Sigmoid colon (tissue), 4 donors: Measurements from ENCODE around the gene C1QTNF1.

ENCODE experiments used
- EP300 ChIP-seq, 4 donors: sonication (generic); formaldehyde crosslinking; IDR thresholded peaks; one replicate each; pipeline ENCODE4 v1.6.1; 2017; ENCODE audit warnings: antibody characterized with exemption in 4 of 4
- POLR2A ChIP-seq, 2 donors: fragments of 450-650 bp; IDR thresholded peaks; one replicate each; pipeline ENCODE4 v1.6.1; 2016; ENCODE audit warnings: antibody characterized with exemption in 2 of 2, mild to moderate bottlenecking in 2 of 2, moderate library complexity in 2 of 2
- TF ChIP-seq, protein P1 (sequence below), 4 experiments: fragments of 450-650 bp in 3 of 4; fragments of 200-600 bp in 1 of 4; IDR thresholded peaks; one replicate each; pipeline ENCODE4 v1.5.1; 2016 to 2019; ENCODE audit warnings: antibody characterized with exemption in 4 of 4, mild to moderate bottlenecking in 3 of 4, moderate library complexity in 2 of 4

DNA sequence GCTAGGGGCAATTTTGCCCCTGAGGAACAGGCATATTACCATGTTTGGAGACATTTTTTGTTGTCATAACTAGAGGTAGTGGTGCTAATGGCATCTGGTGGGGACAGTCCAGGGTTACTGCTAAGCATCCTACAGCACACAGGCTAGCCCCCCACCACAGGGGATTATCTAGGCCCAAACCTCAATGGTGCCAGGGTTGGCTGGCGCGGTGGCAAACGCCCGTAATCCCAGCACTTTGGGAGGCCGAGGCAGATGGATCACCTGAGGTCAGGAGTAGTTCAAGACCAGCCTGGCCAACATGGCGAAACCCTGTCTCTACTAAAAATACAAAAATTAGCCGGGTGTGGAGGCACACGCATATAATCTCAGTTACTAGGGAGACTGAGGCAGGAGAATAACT is 15.2 kb downstream of the C1QTNF1 start:
- TF ChIP-seq EP300 (IDR thresholded peaks at IDR 0.05) (no peak), POLR2A (IDR thresholded peaks at IDR 0.05) (no peak)
- TF ChIP-seq, protein P1, sequence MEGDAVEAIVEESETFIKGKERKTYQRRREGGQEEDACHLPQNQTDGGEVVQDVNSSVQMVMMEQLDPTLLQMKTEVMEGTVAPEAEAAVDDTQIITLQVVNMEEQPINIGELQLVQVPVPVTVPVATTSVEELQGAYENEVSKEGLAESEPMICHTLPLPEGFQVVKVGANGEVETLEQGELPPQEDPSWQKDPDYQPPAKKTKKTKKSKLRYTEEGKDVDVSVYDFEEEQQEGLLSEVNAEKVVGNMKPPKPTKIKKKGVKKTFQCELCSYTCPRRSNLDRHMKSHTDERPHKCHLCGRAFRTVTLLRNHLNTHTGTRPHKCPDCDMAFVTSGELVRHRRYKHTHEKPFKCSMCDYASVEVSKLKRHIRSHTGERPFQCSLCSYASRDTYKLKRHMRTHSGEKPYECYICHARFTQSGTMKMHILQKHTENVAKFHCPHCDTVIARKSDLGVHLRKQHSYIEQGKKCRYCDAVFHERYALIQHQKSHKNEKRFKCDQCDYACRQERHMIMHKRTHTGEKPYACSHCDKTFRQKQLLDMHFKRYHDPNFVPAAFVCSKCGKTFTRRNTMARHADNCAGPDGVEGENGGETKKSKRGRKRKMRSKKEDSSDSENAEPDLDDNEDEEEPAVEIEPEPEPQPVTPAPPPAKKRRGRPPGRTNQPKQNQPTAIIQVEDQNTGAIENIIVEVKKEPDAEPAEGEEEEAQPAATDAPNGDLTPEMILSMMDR (IDR thresholded peaks at IDR 0.05): no peak
